ENCODE results near the gene GOSR1. TPM values are rescaled to one million over a fixed set of nuclear protein-coding genes. Genes with fewer than 3 reads are reported as not detected.
"Not testable (repeated sequence)": the region's sequence is repeated elsewhere in the genome, so short reads cannot be mapped to it uniquely, and the experiment has no call there.

Gene GOSR1
- 10 to 100 TPM; 42.3 to 59.8 (median 51.7) TPM for polyA plus RNA-seq (ENCODE audit: insufficient read length in 4 of 4)

DNA sequence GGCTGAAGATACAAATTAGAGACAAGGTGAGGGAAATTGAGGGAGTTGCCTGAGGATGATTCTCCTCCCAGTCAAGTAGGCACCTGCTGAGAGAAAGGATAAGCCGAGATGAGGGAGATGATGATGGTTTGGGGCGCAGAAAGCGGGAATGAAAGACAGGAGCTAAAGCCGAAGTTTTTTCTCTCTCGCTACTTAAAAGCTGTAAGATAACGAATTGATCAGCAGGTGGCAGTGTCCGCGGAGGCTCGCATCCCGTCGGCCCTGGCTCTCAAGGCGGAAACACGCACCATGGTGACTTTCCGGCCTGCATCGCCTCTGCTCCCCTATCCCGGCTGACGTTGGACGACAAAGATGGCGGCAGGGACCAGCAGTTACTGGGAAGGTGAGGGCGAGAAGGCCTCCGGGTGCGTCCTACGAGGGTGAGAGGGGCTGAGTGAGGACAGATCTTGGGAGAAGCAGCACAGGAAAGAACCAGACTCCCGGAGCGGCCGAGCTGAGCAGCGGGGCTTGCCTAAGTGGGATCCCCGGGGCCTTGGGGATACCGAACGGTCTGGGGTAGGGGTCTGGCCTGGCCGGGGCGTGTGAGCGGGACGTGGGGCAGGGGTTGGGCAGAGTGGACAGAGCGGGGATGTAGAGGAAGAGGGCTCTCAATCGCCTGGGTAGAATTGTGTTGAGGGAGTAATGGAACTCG is at the start of gene GOSR1:
Gene GOSR1, plus strand, starts transcription at position 326 of the 691 bp plus-strand sequence. Its CDS starts 26 bp downstream, at position 352.
- DNase-seq (ENCODE audit: low read depth in 4 of 4, low spot score in 2 of 4), result peak; percentile 85 to 95 (median 90)

DNA sequence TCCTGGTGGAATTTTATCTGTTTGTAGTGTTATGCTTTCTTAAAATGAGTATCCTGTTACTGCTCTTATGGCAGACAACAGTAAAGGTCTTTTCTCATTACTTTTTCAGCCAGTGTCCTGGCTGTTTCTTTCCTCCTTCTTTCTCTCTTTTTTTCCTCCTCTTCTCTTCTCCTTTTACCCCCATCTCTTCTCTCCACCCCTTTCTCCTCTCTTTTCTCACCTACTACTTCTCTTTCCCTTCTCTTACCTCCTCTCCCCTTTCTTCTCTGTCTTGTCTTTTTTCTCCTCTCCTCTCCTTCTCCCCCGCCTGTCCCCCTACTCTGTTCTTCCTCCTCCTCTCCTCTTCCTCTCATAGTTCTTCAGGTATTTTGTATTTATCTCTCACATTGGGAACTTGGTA is 49.6 kb upstream of the GOSR1 start:
- DNase-seq (ENCODE audit: low read depth in 4 of 4, low spot score in 2 of 4), result no peak

DNA sequence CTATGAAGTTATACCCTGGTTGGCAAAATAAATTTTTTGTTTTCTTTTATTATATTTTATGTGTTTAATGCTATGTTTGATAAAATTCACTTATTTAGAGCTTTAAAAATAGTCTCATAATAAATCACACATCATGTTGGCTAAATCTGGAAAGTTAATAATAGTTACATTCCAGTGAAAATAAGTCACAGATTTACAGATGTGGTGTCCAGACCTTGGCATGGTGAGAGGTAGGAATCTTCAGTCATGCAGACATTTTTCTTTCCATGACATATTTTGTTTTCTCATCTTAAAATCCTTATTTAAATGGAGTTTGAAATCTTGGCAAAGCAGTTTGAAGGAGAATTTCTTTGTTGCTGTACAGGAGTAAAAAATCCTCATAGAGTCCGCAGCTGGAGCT is 48.1 kb upstream of the GOSR1 start:
- DNase-seq (ENCODE audit: low read depth in 4 of 4, low spot score in 2 of 4), result no peak

DNA sequence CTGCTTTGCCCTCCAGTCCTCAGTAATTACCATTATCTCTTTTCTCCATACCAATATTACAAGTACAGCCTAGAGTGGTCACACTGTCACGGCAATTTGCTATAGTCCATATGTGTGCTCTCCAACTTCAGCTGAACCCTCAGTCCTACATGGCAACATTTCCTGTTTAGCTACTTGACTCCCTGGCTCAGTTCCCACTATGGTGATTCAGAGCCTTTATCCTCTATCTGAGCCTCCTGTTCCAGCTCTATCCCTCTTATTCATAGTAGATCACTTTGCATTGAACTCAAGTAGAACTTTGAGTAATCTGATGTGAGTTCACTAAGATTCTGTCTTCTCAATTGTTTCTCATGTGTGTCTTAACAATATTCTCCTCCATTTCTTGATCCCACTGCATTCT is 43.7 kb upstream of the GOSR1 start:
- DNase-seq (ENCODE audit: low read depth in 4 of 4, low spot score in 2 of 4), result no peak

DNA sequence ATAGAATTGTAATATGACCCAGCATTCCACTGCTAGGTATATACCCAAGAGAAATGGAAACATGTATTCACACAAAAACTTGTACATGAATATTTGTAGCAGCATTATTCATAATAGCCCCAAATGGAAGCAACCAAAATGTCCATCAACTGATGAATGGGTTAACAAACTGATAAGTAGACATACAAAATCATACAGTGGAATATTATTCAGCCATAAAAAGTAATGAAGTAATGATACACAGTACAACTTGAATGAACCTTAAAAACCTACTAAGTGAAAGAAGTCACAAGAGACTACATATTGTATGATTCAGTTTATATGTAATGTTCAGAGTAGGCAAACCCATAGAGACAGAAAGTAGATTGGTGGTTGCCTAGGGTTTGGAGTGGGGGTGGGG is 40.5 kb upstream of the GOSR1 start:
- DNase-seq (ENCODE audit: low read depth in 4 of 4, low spot score in 2 of 4), result no peak

DNA sequence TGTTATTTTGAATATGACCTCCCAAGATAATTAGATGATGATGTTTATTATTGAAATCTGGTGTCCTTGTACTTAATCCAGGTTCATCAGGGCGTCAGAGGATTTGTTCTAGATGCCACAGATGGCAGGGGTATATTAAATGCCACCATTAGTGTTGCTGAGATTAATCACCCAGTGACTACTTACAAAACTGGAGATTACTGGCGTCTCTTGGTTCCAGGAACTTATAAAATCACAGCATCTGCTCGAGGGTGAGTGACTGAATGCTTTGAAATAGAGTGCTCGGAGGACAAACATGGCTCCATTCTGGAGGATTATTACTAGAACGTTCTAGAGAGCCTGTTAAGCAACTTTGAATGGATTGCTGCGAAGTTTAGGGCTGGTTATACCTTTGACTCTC is 33.5 kb upstream of the GOSR1 start:
- DNase-seq (ENCODE audit: low read depth in 4 of 4, low spot score in 2 of 4), result no peak

DNA sequence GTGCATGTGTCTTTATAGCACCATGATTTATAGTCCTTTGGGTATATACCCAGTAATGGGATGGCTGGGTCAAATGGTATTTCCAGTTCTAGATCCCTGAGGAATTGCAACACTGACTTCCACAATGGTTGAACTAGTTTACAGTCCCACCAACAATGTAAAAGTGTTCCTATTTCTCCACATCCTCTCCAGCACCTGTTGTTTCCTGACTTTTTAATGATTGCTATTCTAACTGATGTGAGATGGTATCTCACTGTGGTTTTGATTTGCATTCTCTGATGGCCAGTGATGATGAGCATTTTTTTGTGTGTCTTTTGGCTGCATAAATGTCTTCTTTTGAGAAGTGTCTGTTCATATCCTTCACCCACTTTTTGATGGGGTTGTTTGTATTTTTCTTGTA is 30.6 kb upstream of the GOSR1 start:
- not testable (repeated sequence) for DNase-seq (ENCODE audit: low read depth in 4 of 4, low spot score in 2 of 4)

DNA sequence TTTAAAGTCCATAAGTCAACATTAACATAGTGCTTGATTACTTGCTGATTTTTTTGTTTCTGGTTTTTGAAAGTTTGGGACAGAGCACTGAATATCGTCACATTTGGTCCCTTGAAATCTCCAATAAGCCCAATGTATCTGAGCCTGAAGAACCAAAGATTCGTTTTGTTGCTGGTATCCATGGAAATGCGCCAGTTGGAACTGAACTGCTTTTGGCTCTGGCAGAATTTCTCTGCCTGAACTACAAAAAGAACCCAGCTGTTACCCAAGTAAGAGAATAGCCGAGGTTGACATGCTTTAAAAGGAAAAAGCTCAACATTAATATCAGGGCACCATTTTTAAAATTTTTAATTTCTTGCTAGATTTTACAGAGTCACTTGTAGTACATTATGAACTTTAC is 27.7 kb upstream of the GOSR1 start:
- no peak for DNase-seq (ENCODE audit: low read depth in 4 of 4, low spot score in 2 of 4)

DNA sequence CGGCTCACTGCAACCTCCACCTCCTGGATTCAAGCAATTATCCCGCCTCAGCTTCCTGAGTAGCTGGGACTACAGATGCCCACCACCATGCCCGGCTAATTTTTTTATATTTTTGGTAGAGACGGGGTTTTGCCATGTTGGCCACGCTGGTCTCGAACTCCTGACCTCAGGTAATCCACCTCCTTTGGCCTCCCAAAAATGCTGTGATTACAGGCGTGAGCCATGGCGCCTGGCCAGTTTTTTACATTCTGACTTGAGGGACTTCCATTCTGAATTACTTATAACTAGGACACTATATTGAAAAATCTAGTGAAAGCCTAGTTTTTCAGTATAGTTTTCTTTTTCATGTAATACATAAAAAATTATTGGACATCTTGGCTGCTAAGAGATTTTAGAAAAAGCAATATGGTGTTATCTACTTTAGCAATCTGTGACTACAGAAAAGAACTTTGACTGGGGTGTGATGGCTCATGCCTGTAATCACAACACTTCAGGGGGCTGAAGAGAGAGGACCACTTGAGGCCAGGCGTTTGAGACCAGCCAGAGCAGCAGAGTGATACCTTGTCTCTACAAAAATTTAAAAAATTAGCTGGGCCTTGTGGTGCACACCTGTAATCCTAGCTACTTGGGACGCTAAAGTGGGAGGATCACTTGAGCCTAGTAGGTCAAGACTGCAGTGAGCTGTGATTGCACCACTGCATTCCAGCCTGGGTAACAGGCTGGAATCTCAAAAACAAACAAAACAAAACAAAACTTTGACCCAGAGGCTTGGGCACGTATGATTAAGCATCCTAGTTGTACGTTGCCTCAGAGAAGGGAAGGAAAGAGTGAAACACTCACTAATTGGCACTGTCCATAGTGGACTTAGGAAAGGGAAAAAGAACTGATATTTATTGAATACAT is 26.8 kb upstream of the GOSR1 start:
- no peak for DNase-seq (ENCODE audit: low read depth in 4 of 4, low spot score in 2 of 4)

DNA sequence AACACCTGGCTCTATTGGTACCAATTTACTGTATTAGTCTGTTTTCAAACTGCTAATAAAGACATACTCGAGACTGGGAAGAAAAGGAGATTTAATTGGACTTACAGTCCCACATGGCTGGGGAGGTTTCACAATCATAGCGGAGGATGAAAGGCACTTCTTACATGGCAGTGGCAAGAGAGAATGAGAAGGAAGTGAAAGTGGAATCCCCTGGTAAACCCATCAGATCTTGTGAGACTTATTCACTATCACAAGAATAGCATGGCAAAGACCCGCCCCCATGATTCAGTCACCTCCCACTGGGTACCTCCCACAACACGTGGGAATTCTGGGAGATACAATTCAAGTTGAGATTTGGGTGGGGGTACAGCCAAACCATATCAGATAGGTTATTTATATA is 22.6 kb upstream of the GOSR1 start:
- no peak for DNase-seq (ENCODE audit: low read depth in 4 of 4, low spot score in 2 of 4)

DNA sequence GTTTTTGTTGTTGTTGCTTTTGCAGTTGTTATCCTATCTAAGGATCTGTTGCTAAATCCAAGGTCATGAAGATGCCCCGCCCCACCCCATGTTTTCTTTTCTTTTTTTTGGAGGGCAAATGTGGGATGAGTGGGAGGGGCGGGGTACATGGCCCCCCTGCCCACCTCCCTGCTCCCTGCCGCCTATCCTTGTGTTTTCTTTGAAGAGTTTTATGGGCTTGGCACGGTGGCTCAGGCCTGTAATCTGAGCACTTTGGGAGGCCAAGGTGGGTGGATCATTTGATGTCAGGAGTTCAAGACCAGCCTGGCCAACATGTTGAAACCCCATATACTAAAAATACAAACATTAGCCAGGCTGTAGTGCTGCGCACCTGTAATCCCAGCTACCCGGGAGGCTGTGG is 18.8 kb upstream of the GOSR1 start:
- no peak for DNase-seq (ENCODE audit: low read depth in 4 of 4, low spot score in 2 of 4)

DNA sequence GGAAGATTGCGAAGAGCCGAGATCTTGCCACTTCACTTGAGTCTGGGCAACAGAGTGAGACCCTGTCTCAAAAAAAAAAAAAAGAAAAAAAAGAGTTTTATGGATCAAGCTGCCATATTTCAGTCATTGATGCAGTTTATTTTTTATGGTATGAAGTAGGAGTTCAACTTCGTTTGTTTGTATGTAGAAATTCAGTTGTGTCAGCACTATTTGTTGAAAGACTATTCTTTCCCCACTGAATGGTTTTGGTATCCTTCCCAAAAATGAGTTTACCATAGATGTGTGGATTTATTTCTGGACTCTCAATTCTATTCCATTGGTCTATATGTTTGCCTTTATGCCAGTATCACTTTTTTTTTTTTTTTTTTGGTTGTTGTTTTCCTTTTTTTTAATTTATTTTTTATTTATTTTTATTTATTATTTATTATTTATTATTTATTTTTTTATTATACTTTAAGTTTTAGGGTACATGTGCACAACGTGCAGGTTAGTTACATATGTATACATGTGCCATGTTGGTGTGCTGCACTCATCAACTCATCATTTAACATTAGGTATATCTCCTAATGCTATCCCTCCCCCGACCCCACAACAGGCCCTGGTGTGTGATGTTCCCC is 18.3 kb upstream of the GOSR1 start:
- DNase-seq (ENCODE audit: low read depth in 4 of 4, low spot score in 2 of 4), result not testable (repeated sequence)

DNA sequence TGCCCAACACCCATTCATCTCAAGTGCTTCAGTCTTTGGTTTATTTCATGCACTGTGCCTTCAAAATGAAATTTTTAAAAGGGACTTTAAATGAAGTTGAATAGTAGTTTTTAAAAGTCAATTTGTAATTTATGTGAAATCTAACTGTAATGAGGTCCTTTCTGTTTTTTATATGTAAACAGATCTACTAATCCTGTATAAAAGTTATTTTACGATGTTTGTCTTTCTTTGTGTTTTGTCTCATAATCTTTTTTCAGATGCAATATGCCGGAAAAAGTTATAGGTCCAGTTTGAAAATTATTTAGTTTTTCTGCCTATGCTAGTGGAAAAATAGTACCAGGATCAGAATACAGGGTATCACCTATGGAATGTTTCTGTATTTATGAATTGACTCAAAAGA is 8.7 kb upstream of the GOSR1 start:
- DNase-seq (ENCODE audit: low read depth in 4 of 4, low spot score in 2 of 4), result no peak

DNA sequence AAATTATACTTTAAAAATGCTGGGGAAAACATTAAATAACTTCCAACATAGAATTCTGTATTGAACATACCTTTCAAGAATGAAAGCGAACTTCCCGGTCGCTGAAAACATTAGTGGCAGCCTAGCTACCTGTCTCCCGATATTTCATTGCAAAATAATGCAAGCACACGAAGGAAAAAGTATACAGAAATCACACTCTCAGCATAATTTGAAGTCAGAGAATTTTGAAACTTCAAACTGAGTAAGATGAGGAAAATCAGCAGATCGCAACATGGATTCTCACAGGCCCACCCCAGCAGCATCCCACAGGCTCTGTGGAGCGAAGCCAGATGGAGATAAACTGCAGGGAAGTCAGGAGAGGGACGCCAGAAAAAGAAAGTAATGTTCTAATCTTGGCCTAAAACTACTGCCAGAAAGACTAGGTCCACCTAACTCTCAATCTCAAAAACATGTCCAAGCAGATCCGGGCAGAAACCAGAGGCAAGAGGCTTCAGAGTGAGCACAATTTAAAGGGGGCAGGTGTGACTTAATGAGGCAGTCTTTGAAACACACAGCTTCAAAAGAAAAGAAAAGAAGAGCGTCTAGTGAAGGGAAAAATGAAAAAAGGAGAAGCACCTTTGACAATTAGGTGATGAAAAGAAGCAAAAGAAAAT is 4.8 kb upstream of the GOSR1 start:
- DNase-seq (ENCODE audit: low read depth in 4 of 4, low spot score in 2 of 4), result no peak

DNA sequence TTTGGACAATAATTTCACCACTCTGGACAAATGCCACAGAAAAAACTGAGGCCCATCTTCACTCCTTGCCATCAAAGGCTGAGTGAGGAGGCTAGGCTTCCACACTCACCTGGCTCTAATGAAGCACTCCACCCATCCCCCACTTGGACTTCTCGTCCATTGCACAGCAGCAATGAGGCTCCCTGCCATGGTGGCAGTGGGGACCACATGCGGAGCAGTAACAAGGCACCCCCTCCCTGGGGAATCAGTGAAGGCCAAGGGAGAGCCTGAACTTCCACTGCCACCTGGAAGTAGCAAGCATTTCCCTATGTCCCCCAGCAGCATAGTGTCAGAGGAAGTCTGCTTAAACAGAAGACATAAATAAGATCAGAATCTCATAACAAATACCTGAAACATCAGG is 2.0 kb upstream of the GOSR1 start:
- no peak for DNase-seq (ENCODE audit: low read depth in 4 of 4, low spot score in 2 of 4)

DNA sequence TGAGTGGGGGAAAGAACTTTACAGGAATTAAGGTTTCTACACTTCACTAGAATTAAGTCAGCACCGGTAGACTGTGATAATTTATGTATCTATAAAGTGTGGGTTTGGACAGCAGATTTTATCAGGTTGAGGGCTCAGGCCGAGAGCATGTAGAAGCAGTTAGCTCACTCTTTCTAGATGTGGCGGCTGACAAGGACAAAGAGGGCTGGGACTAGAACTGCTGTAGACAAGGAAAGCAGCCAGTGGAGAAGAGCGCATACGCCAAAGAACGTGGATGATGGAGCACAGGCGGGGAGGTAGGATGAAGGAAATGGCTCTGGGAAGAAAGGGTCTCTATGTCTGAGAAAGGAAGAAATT is 504 bp upstream of the GOSR1 start:
- DNase-seq (ENCODE audit: low read depth in 4 of 4, low spot score in 2 of 4), result peak in 1 of 4 donors; percentile 2

DNA sequence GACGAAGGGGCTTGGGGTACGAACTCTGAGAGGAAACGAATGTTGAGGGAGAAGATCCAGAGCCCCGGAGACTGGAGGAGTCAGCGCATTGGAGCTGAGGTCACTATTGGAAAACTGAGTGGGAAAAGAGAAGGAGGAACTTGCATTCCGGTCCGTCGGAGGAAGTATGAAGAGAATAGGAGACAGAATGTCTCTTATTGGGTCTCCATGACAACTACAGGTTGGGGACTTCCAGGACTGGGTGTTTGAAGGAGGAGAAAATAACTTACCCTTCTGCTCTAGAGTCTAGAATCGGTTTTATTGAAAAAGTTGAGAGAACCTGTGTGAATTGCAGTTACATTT is 537 bp downstream of the GOSR1 start:
- DNase-seq (ENCODE audit: low read depth in 4 of 4, low spot score in 2 of 4), result no peak

DNA sequence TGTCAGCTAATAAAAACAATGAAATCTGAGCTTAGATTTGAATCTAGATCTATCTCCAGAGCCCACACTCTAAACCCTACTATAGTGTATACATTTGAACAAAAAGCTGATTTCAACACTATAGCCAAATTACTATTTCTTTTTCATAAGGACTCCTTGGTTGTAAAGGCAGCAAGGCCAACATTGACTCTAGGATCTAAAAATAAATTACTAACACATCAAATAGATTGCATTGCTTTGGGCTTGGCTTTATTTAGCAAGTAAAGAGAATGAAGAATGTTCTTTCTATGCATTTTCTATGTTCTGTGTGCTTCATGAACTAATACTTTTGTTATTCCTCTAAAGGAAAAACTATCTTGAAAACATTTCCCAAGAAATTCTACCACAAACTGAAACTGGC is 5.3 kb downstream of the GOSR1 start:
- DNase-seq (ENCODE audit: low read depth in 4 of 4, low spot score in 2 of 4), result no peak

DNA sequence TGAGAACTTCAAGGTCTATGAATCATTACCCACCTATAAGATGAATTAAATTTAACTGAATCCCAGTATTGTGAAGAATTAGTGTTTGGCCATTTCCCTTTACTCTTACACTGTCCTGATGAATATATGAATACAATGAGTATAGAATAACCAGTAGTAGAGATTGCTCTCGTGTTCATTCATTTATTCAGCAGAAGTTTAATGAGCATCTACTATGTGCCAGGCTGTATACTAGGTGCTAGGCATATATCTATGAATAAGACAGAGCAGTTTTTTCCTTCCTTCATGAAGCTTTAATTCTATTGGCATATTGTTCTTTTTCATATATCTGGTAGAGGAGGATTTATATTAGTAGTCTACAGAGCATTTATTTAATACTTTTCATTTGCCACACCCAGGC is 6.0 kb downstream of the GOSR1 start:
- no peak for DNase-seq (ENCODE audit: low read depth in 4 of 4, low spot score in 2 of 4)

DNA sequence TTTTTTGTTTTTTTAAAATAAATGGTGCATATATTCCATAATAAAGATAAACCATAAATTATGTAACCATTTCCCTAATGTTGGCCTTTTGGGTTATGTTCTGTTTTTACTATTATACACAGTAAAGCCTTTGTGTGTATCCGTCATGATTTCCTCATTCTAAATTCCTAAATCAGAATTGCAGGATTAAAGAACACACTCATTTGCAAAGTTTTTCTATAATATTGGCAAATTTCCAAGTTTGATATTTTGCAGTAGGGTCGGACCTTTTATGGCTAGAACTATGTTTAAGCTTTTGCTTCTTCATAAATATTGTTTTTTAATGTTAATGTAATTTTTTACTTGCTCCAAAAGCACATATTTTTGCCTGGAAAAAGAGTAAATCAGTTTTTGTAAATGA is 16.6 kb downstream of the GOSR1 start:
- no peak for DNase-seq (ENCODE audit: low read depth in 4 of 4, low spot score in 2 of 4)

DNA sequence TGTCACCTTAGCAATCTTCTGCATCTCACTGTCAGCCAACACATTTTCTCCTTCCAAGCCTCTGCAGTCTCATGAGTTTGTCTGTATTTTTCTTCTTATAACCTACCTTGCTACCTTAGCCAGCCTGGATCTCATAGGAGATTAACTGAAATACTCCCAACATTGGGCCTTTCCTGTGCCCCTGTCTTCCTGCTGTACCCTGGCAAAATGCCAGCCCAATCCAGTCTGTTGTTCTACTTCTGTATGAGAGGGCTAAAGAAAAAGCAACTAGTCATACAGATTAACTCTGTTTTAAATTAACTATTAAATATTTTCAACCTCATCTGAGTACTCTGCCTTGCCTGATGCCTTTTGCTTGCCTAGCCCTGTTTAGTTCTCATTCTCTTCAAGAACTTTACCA is 18.4 kb downstream of the GOSR1 start:
- no peak for DNase-seq (ENCODE audit: low read depth in 4 of 4, low spot score in 2 of 4)
